ENCODE results near the gene DEPDC1B.

Gene DEPDC1B

DNA sequence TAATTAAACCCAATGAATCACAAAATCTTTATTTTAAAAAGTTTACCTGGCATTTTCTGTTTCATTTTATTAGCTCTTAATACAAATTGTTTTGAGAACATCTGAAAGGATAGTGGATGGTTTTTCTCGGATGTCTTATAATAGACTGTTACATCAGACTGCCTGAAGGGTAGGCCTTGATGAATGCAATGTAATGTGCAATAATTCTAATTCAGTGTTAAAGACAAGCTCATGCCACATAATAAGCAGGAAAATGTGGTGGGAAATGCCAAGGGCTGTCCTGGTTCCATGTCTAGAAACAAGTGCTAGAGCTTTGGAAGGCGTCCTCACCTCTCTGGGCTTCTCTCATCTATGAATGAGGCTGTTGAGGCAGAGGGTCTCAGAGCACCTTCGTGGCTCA, 148.1 kb downstream of the DEPDC1B start:
- no peak overlapping the region for H2AFZ ChIP-seq (ENCODE audit: low read depth, low read length)
- H3K27me3 ChIP-seq (ENCODE audit: insufficient read depth, low read length, poor library complexity): no peaks in the 10 kb centered on the region
- no peaks in the 10 kb centered on the region for H3K9me3 ChIP-seq (ENCODE audit: insufficient read depth, low read length, severe bottlenecking)
- no peaks in the 10 kb centered on the region for H3K79me2 ChIP-seq (ENCODE audit: insufficient read depth, low read length)
- TF ChIP-seq CTCF (IDR thresholded peaks at IDR 0.05; ENCODE audit: borderline replicate concordance, extremely low read depth, low read length, poor library complexity, severe bottlenecking) (no peak), EZH2 (IDR thresholded peaks at IDR 0.05; ENCODE audit: borderline replicate concordance, low read depth, low read length, severe bottlenecking) (no peak)
- H3K36me3 ChIP-seq (ENCODE audit: insufficient read depth, low read length): no peaks in the 10 kb centered on the region
- DNase-seq (no peak), ATAC-seq (ENCODE audit: insufficient read depth, low read depth) (no peak)
- no peak overlapping the region for H3K27ac ChIP-seq (ENCODE audit: low read length)
- no peak overlapping the region for H3K4me2 ChIP-seq (ENCODE audit: insufficient read depth, low read length)
- no peak overlapping the region for H3K9ac ChIP-seq (ENCODE audit: low read depth, low read length)
- H3K4me3 ChIP-seq (ENCODE audit: low read depth in 1 of 2, low read length in 2 of 2): no peak overlapping the region
- no peaks in the 10 kb centered on the region for H4K20me1 ChIP-seq (ENCODE audit: insufficient read depth, low read length)
- no peaks in the 10 kb centered on the region for H3K4me1 ChIP-seq (ENCODE audit: insufficient read depth, low read length)

DNA sequence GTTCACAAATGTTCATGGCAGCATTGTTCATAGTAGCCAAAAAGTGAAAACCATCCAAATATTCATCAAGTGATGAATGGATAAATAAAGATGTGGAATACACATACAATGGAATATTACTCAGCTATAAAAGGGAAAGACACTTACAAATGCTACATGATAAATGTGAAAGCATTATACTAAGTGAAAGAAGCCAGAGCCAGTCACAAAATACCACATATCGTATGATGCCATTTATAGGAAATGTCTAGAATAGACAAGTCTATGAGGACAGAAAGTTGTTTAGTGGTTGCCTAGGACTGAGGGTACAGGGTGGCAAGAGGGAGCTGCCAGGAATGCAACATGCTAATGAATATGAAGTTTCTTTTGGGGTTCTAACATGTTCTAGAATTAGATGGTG, 148.7 kb downstream of the DEPDC1B start:
- Histone ChIP-seq H3K27me3 (ENCODE audit: insufficient read depth, low read length, poor library complexity) (no peaks in the 10 kb centered on the region), H3K4me1 (ENCODE audit: insufficient read depth, low read length) (no peaks in the 10 kb centered on the region), H4K20me1 (ENCODE audit: insufficient read depth, low read length) (no peaks in the 10 kb centered on the region), H3K9ac (ENCODE audit: low read depth, low read length) (no peak overlapping the region), H3K36me3 (ENCODE audit: insufficient read depth, low read length) (no peaks in the 10 kb centered on the region), H3K9me3 (ENCODE audit: insufficient read depth, low read length, severe bottlenecking) (no peaks in the 10 kb centered on the region), H2AFZ (ENCODE audit: low read depth, low read length) (no peak overlapping the region), H3K79me2 (ENCODE audit: insufficient read depth, low read length) (no peaks in the 10 kb centered on the region), H3K27ac (ENCODE audit: low read length) (no peak overlapping the region), H3K4me3 (ENCODE audit: low read depth in 1 of 2, low read length in 2 of 2) (no peak overlapping the region), H3K4me2 (ENCODE audit: insufficient read depth, low read length) (no peak overlapping the region)
- no peak for ATAC-seq (ENCODE audit: insufficient read depth, low read depth)
- TF ChIP-seq CTCF (IDR thresholded peaks at IDR 0.05; ENCODE audit: borderline replicate concordance, extremely low read depth, low read length, poor library complexity, severe bottlenecking): no peak
- TF ChIP-seq EZH2 (IDR thresholded peaks at IDR 0.05; ENCODE audit: borderline replicate concordance, low read depth, low read length, severe bottlenecking): no peak
- no peak for DNase-seq

DNA sequence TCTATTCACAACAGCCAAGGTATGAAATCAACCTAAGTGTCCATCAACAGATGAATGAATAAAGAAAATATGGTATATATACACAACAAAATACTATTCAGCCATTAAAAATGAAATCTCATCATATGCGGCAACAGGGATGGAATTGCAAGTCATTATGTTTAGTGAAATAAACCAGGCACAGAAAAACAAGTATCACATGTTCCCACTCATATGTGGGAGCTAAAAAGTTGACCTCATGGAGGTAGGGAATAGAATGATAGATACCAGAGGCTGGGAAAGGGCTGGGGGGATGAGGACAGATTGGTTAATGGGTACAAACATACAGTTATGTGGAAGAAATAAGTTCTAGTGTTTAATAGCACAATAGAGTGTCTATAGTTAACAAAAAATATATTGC, 149.7 kb downstream of the DEPDC1B start:
- Histone ChIP-seq H3K27me3 (ENCODE audit: insufficient read depth, low read length, poor library complexity) (no peaks in the 10 kb centered on the region), H3K36me3 (ENCODE audit: insufficient read depth, low read length) (no peaks in the 10 kb centered on the region), H4K20me1 (ENCODE audit: insufficient read depth, low read length) (no peaks in the 10 kb centered on the region), H3K4me1 (ENCODE audit: insufficient read depth, low read length) (no peaks in the 10 kb centered on the region), H3K4me3 (ENCODE audit: low read depth in 1 of 2, low read length in 2 of 2) (no peak overlapping the region), H3K79me2 (ENCODE audit: insufficient read depth, low read length) (no peaks in the 10 kb centered on the region), H3K27ac (ENCODE audit: low read length) (no peak overlapping the region), H3K9me3 (ENCODE audit: insufficient read depth, low read length, severe bottlenecking) (no peaks in the 10 kb centered on the region), H3K9ac (ENCODE audit: low read depth, low read length) (no peak overlapping the region), H2AFZ (ENCODE audit: low read depth, low read length) (no peak overlapping the region), H3K4me2 (ENCODE audit: insufficient read depth, low read length) (no peak overlapping the region)
- DNase-seq (no peak), ATAC-seq (ENCODE audit: insufficient read depth, low read depth) (no peak)
- no peak for TF ChIP-seq CTCF (IDR thresholded peaks at IDR 0.05; ENCODE audit: borderline replicate concordance, extremely low read depth, low read length, poor library complexity, severe bottlenecking)
- no peak for TF ChIP-seq EZH2 (IDR thresholded peaks at IDR 0.05; ENCODE audit: borderline replicate concordance, low read depth, low read length, severe bottlenecking)

DNA sequence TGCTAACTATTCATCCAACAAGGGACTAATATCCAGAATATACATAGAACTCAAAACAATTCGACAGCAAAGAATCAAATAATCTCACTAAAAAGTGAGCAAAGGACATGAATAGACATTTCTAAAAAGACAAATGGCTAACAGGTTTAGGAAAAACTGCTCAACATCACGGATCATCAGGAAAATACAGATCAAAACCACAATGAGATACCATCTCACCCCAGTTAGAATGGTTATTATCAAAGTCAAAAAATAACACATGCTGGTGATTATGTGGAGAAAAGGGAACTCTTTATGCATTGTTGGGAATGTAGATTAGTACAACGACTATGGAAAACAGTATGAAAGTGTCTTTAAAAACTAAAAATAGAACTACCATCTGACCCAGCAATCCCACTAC, 150.1 kb downstream of the DEPDC1B start:
- Histone ChIP-seq H3K27ac (ENCODE audit: low read length) (no peak overlapping the region), H3K27me3 (ENCODE audit: insufficient read depth, low read length, poor library complexity) (no peaks in the 10 kb centered on the region), H3K9ac (ENCODE audit: low read depth, low read length) (no peak overlapping the region), H3K36me3 (ENCODE audit: insufficient read depth, low read length) (no peaks in the 10 kb centered on the region), H3K4me2 (ENCODE audit: insufficient read depth, low read length) (no peak overlapping the region), H3K79me2 (ENCODE audit: insufficient read depth, low read length) (no peaks in the 10 kb centered on the region), H3K4me3 (ENCODE audit: low read depth in 1 of 2, low read length in 2 of 2) (no peak overlapping the region), H3K4me1 (ENCODE audit: insufficient read depth, low read length) (no peaks in the 10 kb centered on the region), H4K20me1 (ENCODE audit: insufficient read depth, low read length) (no peaks in the 10 kb centered on the region), H3K9me3 (ENCODE audit: insufficient read depth, low read length, severe bottlenecking) (no peaks in the 10 kb centered on the region), H2AFZ (ENCODE audit: low read depth, low read length) (no peak overlapping the region)
- TF ChIP-seq CTCF (IDR thresholded peaks at IDR 0.05; ENCODE audit: borderline replicate concordance, extremely low read depth, low read length, poor library complexity, severe bottlenecking) (no peak), EZH2 (IDR thresholded peaks at IDR 0.05; ENCODE audit: borderline replicate concordance, low read depth, low read length, severe bottlenecking) (no peak)
- no peak for ATAC-seq (ENCODE audit: insufficient read depth, low read depth)
- no peak for DNase-seq

Measured in DND-41 (cell line).